IMR-90 (cell line): ENCODE measurements around the gene KLF12. TPM values are rescaled to one million over a fixed set of nuclear protein-coding genes. Genes with fewer than 3 reads are reported as not detected.

ENCODE experiments used
- ATAC-seq: fragments of 200-7000 bp; cut with Tn5 transposase; 2 replicates; pipeline ENCODE4 v1.9.1; 2020; ENCODE audit warnings: low read depth, mild to moderate bottlenecking, moderate library complexity
- BruUV-seq: library from RNA; stranded (reverse); fragments of 400-500 nt; replicated peaks from 2 replicates; lab custom pipeline; 2021; lab: Mats Ljungman, UMichigan
- CTCF ChIA-PET: fragments of 300-600 bp; formaldehyde crosslinking; extraction: SDS; loops from one replicate; lab custom pipeline; 2021; ENCODE audit warnings: antibody characterized with exemption; lab: Yijun Ruan, JAX
- POLR2A ChIA-PET: fragments of 300-600 bp; sonication (Branson Sonifier 250); formaldehyde crosslinking; loops from one replicate; lab custom pipeline; 2022; ENCODE audit warnings: antibody characterized with exemption; ENCODE audit not compliant: unreplicated experiment; lab: Charles Lee
- DNase-seq: peaks from one replicate; pipeline ENCODE4 v3.0.0; 2013
- H2AFZ ChIP-seq: replicated peaks from 2 replicates; pipeline ENCODE3; 2013; ENCODE audit warnings: low read length, mild to moderate bottlenecking; ENCODE audit not compliant: poor library complexity
- H2AK5ac ChIP-seq: 2 replicates; pipeline ENCODE4 v1.6.1; 2013; ENCODE audit warnings: low read depth, low read length, inconsistent platforms
- H2AK9ac ChIP-seq: replicated peaks from 2 replicates; pipeline ENCODE3; 2013; ENCODE audit warnings: mild to moderate bottlenecking, low read depth, low read length, moderate library complexity; ENCODE audit not compliant: poor library complexity
- H2BK120ac ChIP-seq: 2 replicates; pipeline ENCODE4 v1.6.1; 2013; ENCODE audit warnings: low read depth, low read length, inconsistent platforms
- H2BK15ac ChIP-seq: 3 replicates; pipeline ENCODE4 v1.6.1; 2013; ENCODE audit warnings: low read depth, low read length, inconsistent platforms
- H2BK20ac ChIP-seq: 2 replicates; pipeline ENCODE4 v1.6.1; 2013; ENCODE audit warnings: low read depth, mild to moderate bottlenecking, inconsistent platforms, low read length, moderate library complexity
- H2BK5ac ChIP-seq: 2 replicates; pipeline ENCODE4 v1.6.1; 2013; ENCODE audit warnings: mild to moderate bottlenecking, low read depth, low read length, inconsistent platforms; ENCODE audit not compliant: poor library complexity, severe bottlenecking
- H3K14ac ChIP-seq: replicated peaks from 2 replicates; pipeline ENCODE4 v1.6.1; 2013; ENCODE audit warnings: low read depth, low read length, inconsistent platforms
- H3K18ac ChIP-seq: 2 replicates; pipeline ENCODE4 v1.6.1; 2013; ENCODE audit warnings: low read depth, low read length, control low read depth
- H3K23ac ChIP-seq: 2 replicates; pipeline ENCODE4 v1.6.1; 2013; ENCODE audit warnings: low read depth, low read length, inconsistent platforms
- H3K27ac ChIP-seq: 2 replicates; pipeline ENCODE4 v1.5.1; 2013; ENCODE audit warnings: mild to moderate bottlenecking, control low read depth, low read length; ENCODE audit not compliant: insufficient read depth
- H3K27me3 ChIP-seq: 2 replicates; pipeline ENCODE4 v1.6.1; 2013; ENCODE audit warnings: low read length; ENCODE audit not compliant: control insufficient read depth, insufficient read depth
- H3K36me3 ChIP-seq: 2 replicates; pipeline ENCODE4 v1.6.1; 2013; ENCODE audit warnings: low read length, mixed read lengths; ENCODE audit not compliant: control insufficient read depth, insufficient read depth
- H3K4ac ChIP-seq: 2 replicates; pipeline ENCODE4 v1.6.1; 2013; ENCODE audit warnings: low read depth, low read length, inconsistent platforms
- H3K4me1 ChIP-seq: 2 replicates; pipeline ENCODE4 v1.6.1; 2013; ENCODE audit warnings: low read length, mixed read lengths; ENCODE audit not compliant: control insufficient read depth, insufficient read depth
- H3K4me2 ChIP-seq: 2 replicates; pipeline ENCODE4 v1.6.1; 2013; ENCODE audit warnings: low read depth, mild to moderate bottlenecking, control low read depth, low read length, moderate library complexity
- H3K4me3 ChIP-seq: 2 replicates; pipeline ENCODE4 v1.5.1; 2013; ENCODE audit warnings: low read depth, mild to moderate bottlenecking, control low read depth, low read length, moderate library complexity; ENCODE audit not compliant: insufficient read depth
- H3K56ac ChIP-seq: 2 replicates; pipeline ENCODE4 v1.6.1; 2013; ENCODE audit warnings: low read length, inconsistent platforms; ENCODE audit not compliant: insufficient read depth; ENCODE audit errors: extremely low read depth
- H3K79me1 ChIP-seq, 2 experiments: 2 replicates each; pipeline ENCODE4 v1.6.1; 2013; ENCODE audit warnings: low read length in 2 of 2, inconsistent platforms in 1 of 2, low read depth in 1 of 2
- H3K9ac ChIP-seq: 2 replicates; pipeline ENCODE4 v1.6.1; 2013; ENCODE audit warnings: low read depth, low read length, control low read depth
- H3K9me1 ChIP-seq: 2 replicates; pipeline ENCODE4 v1.6.1; 2013; ENCODE audit warnings: low read length, inconsistent platforms; ENCODE audit not compliant: insufficient read depth
- H3K9me3 ChIP-seq: 2 replicates; pipeline ENCODE4 v1.6.1; 2013; ENCODE audit warnings: low read length; ENCODE audit not compliant: control insufficient read depth, insufficient read depth
- H4K20me1 ChIP-seq: 2 replicates; pipeline ENCODE4 v1.6.1; 2013; ENCODE audit warnings: low read length, inconsistent platforms; ENCODE audit not compliant: insufficient read depth
- H4K5ac ChIP-seq: 2 replicates; pipeline ENCODE4 v1.6.1; 2013; ENCODE audit warnings: mild to moderate bottlenecking, low read depth, low read length, control low read depth
- H4K8ac ChIP-seq, 2 experiments: 2 replicates each; pipeline ENCODE4 v1.6.1; 2013; ENCODE audit warnings: low read depth in 2 of 2, low read length in 2 of 2, control low read depth in 1 of 2, inconsistent platforms in 1 of 2
- H4K91ac ChIP-seq: 2 replicates; pipeline ENCODE4 v1.6.1; 2013; ENCODE audit warnings: low read depth, low read length, inconsistent platforms; ENCODE audit not compliant: insufficient read depth
- BHLHE40 ChIP-seq: fragments of 150-350 bp; IDR thresholded peaks from 2 replicates; pipeline ENCODE4 v1.6.1; 2016; ENCODE audit warnings: mild to moderate bottlenecking, low read depth, low read length
- CHD1 ChIP-seq: IDR thresholded peaks from 2 replicates; pipeline ENCODE4 v1.6.1; 2012; ENCODE audit warnings: low read depth, low read length, improper control_type of control experiment
- NFE2L2 ChIP-seq: fragments of 150-350 bp; IDR thresholded peaks from 2 replicates; pipeline ENCODE4 v1.6.1; 2016; ENCODE audit warnings: low read depth, mild to moderate bottlenecking, low read length
- POLR2A ChIP-seq: IDR thresholded peaks from 2 replicates; pipeline ENCODE4 v1.6.1; 2012; ENCODE audit warnings: mild to moderate bottlenecking, low read depth, low read length
- RAD21 ChIP-seq: IDR thresholded peaks from 2 replicates; pipeline ENCODE4 v1.6.1; 2012; ENCODE audit warnings: low read length, improper control_type of control experiment
- RFX5 ChIP-seq: IDR thresholded peaks from 2 replicates; pipeline ENCODE4 v1.8.0; 2012; ENCODE audit warnings: low read depth, mild to moderate bottlenecking, low read length, moderate library complexity
- SMC3 ChIP-seq: fragments of 150-350 bp; IDR thresholded peaks from 2 replicates; pipeline ENCODE4 v1.6.1; 2016; ENCODE audit warnings: low read depth, mild to moderate bottlenecking, antibody characterized with exemption, low read length, moderate library complexity
- WGBS, 2 experiments: methylation state at CpG; one replicate each; pipeline versions ENCODE4 v1.1.5 to v1.1.7; 2013; ENCODE audit warnings: missing lambda C conversion rate in 2 of 2; ENCODE audit not compliant: insufficient read length in 1 of 2; ENCODE audit errors: extremely low coverage in 2 of 2; 5-methylcytosine and 5-hydroxymethylcytosine counted together
- dilution Hi-C: fragments of 300-500 bp; cut with HindIII; formaldehyde crosslinking; loops from one replicate; pipeline ENCODE4 v1.14.3; 2018; ENCODE audit warnings: low sequenced_read_pairs; ENCODE audit not compliant: unreplicated experiment
- in situ Hi-C: fragments of 300-500 bp; cut with MboI; formaldehyde crosslinking; loops from 3 replicates; pipeline ENCODE4 v1.14.3; 2019; ENCODE audit warnings: low sequenced_read_pairs, inconsistent platforms, mixed read lengths
- intact Hi-C: fragments of 100-400 bp; cut with micrococcal nuclease; formaldehyde crosslinking; loops from 2 replicates; pipeline ENCODE4 v1.10.0; 2022
- polyA plus RNA-seq, 3 experiments: library from polyadenylated mRNA; depleted of rRNA; stranded (reverse); fragments of >200 nt; gene quantifications; 2 replicates each; pipeline ENCODE4 v1.2.3, GENCODE V29; 2012; ENCODE audit warnings: low replicate concordance in 1 of 3
- total RNA-seq: library from RNA; depleted of rRNA; stranded (reverse); fragments of >200 nt; gene quantifications from 2 replicates; pipeline ENCODE4 v1.2.3, GENCODE V29; 2012
- TF ChIP-seq, protein P1 (sequence below): fragments of 150-350 bp; IDR thresholded peaks from 2 replicates; pipeline ENCODE4 v1.6.1; 2017; ENCODE audit warnings: mild to moderate bottlenecking, antibody characterized with exemption, low read length, low read depth

KLF12 gene
- total and polyA plus RNA-seq, 2 of the 4 experiments (the other 2 are of a cell fraction): 8.8 to 44.8 TPM

- Histone ChIP-seq H4K5ac (no peak overlapping the region), H3K4me1 (peaks cover 6% of the 10 kb centered on the region; the same call in 1 of the 2 replicates), H2AFZ (no peak overlapping the region), H4K20me1 (peaks cover 18% of the 10 kb centered on the region; the same call in 1 of the 2 replicates), H2BK120ac (no peak overlapping the region), H2BK15ac (no peak overlapping the region), H3K23ac (no peak overlapping the region), H3K27me3 (no peaks in the 10 kb centered on the region), H4K8ac (no peak overlapping the region), H3K56ac (no peak overlapping the region), H2BK5ac (no peak overlapping the region), H3K36me3 (no peaks in the 10 kb centered on the region), H3K27ac (0 out of 2 replicates have a peak overlapping the region, but pooled peaks have one; percentile 7), H3K4ac (no peak overlapping the region), H2BK20ac (no peak overlapping the region), H3K4me3 (no peak overlapping the region), H3K9ac (no peak overlapping the region), H3K14ac (no peak overlapping the region), H3K9me3 (peaks cover 5% of the 10 kb centered on the region), H2AK9ac (no peak overlapping the region), H3K4me2 (no peak overlapping the region), H4K91ac (no peak overlapping the region), H2AK5ac (no peak overlapping the region), H3K79me1 (peaks cover 25 to 56% of the 10 kb centered on the region in 2 experiments), H3K18ac (0 out of 2 replicates have a peak overlapping the region, but pooled peaks have one; percentile 12), H3K9me1 (no peaks in the 10 kb centered on the region)
- intact Hi-C loops (no loop called here), dilution Hi-C loops (no loop called here), in situ Hi-C loops (no loop called here)
- TF ChIP-seq RAD21: no peak
- TF ChIP-seq POLR2A: no peak
- TF ChIP-seq RFX5: no peak
- no peak for TF ChIP-seq NFE2L2
- TF ChIP-seq SMC3: no peak
- TF ChIP-seq CHD1: no peak
- TF ChIP-seq, protein P1, sequence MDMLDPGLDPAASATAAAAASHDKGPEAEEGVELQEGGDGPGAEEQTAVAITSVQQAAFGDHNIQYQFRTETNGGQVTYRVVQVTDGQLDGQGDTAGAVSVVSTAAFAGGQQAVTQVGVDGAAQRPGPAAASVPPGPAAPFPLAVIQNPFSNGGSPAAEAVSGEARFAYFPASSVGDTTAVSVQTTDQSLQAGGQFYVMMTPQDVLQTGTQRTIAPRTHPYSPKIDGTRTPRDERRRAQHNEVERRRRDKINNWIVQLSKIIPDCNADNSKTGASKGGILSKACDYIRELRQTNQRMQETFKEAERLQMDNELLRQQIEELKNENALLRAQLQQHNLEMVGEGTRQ: no peak
- no peak for TF ChIP-seq BHLHE40
- ATAC-seq (no peak; the same call in 1 of the 2 replicates), DNase-seq (peak; percentile 62)
- CTCF ChIA-PET: no interaction called here
- WGBS, 2 experiments: no CpG with 5 or more reads among the region's 1 CpG
- POLR2A ChIA-PET: no interaction called here
- BruUV-seq: no TSS peak
Measured at GRCh38 chr13:74114202-74114601, 20.0 kb downstream of the KLF12 start.
